NCI-H146 (cell line): ENCODE measurements around the gene COX18.

Experiments
- DNase-seq: peaks from one replicate; lab custom pipeline; 2025; lab: John Stamatoyannopoulos, UW

The COX18 gene

DNA sequence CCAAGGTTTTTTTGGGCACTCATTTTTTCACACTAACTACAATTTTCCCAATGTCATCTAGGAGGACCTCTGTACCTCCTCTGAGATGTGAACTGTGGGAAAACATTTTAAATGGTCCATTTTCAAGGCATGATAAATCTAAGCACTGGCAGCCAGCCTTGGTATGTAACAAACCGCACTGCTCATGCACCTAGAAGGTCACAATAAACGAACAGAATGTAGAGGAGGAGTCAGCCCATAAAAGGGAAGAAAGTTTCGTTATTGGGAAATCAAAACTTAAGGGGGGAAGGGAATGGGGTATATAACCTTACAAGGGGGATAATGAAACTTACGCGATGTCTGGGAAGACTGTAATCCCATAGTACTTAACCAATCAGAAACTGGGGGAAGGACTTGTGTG lies 16.4 kb downstream of the COX18 start:
- no peak for DNase-seq

DNA sequence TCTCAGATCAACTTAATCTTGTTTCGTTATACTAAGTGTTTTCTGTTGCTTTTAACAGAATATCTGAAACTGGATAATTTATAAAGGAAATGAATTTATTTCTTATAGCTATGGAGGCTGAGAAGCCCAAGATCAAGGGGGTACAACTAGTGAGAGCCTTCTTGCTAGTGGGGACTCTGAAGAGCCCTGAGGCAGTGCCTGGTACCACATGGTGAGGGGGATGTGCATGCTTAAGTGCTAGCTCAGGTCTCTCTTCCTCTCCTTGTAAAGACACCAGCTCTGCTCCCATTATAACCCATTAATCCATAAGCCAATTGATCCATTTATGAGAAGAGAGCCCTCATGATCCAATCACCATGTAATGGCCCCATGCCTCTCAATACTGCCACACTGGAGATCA lies 17.9 kb downstream of the COX18 start:
- DNase-seq: no peak

GRCh38 chr4:73045879-73046278 lies 23.6 kb downstream of the COX18 start:
- no peak for DNase-seq

DNA sequence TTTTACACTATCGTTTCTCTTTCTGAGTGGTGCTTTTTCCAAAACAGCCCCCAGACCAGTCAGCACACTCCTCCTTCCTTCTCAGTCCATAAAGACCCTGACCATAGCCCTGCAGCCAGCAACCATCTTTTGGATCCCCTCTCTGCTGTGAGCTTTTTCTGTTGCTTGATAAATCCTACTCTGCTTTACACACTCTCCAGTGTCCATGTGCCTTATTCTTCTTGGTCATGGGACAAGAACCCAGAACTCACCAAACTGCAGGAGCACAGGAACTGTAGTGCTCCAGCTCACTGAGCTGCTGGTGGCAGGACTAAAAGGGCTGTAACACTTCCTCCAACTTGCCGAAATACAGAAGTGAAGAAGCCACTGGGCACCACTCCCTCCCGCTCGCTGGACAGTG lies 32.5 kb downstream of the COX18 start:
- DNase-seq: no peak

GRCh38 chr4:73036123-73036522 lies 33.4 kb downstream of the COX18 start:
- no peak for DNase-seq

DNA sequence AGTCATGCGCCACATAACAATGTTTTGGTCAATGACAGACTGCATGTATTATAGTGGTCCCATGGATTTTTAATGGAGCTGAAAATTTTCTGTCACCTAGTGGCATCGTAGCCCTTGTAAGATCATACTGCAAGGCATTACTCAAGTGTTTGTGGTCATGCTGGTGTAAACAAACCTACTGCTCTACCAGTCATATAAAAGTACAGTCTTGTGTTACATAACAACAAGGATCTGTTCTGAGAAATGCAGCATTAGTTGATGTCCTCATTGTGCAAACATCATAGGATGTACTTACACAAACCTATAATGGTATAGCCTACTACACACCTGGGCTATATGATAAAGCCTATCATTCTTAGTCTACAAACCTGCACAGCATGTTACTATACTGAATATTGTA lies 34.6 kb downstream of the COX18 start:
- DNase-seq: no peak

- no peak for DNase-seq
Observed at GRCh38 chr4:73028621-73029020, 40.9 kb downstream of the COX18 start.

DNA sequence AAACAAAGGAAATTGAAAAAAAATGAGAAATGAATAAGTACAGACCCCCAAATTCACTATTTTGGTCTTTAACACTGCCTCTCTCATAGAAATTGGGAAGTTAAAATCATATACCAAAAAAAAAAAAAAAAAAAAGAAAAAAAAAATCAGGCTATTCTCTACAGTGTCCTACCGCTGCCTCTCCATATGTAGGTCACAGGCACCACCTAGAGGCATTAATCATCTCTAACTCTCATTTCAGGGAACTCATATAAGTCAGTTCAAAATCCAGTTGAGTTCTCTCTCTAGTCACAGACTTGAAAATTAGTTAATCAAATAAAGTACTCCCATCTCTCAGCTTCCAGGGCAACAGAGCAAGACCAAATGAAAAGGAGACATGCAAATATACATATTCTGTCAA lies 47.9 kb downstream of the COX18 start:
- peak; percentile 37 for DNase-seq

- peak; percentile 33 for DNase-seq
Observed at GRCh38 chr4:73019462-73020047, 50.0 kb downstream of the COX18 start.

DNA sequence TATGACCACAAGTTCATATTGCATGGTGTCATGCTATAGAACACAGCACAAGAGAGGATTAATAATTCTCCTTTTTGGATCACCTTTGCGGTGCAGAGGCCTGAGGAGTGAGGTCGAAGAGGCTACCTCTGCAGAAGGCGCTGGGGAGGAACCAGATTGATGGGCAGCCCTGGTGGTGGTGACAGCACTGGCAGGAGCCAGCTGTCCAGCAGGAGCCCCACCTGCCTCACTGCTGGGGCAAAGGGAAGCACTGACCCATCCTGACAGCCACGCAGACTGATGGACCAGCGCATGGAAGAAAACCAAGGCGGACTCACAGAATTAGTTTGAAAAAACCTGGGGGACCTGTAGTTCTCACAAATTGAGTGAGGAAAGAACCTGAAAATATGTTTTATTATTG lies 50.9 kb downstream of the COX18 start:
- DNase-seq: no peak

DNA sequence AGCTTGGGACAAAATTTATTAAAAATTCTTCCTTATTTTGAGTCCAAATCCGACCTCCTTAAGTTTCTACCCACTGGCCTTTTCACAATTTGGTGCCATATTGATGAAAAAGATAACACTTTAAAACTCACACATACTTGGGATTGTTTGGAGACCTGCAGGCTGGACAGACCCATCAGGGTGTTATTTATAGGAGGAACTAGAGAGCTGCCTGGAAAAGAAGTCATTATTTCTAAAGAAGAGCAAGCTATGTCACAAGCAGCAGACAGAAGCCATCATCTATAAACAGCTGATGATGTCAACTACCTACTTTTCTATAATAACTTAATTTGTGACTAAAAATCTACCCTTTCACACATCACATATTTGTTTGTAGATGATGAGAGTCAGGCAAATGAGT lies 56.2 kb downstream of the COX18 start:
- no peak for DNase-seq

GRCh38 chr4:73012673-73013072 lies 56.8 kb downstream of the COX18 start:
- no peak for DNase-seq

- no peak for DNase-seq
Observed at GRCh38 chr4:73011629-73011985, 57.9 kb downstream of the COX18 start.

GRCh38 chr4:73010789-73011628 lies 58.5 kb downstream of the COX18 start:
- no peak for DNase-seq

DNA sequence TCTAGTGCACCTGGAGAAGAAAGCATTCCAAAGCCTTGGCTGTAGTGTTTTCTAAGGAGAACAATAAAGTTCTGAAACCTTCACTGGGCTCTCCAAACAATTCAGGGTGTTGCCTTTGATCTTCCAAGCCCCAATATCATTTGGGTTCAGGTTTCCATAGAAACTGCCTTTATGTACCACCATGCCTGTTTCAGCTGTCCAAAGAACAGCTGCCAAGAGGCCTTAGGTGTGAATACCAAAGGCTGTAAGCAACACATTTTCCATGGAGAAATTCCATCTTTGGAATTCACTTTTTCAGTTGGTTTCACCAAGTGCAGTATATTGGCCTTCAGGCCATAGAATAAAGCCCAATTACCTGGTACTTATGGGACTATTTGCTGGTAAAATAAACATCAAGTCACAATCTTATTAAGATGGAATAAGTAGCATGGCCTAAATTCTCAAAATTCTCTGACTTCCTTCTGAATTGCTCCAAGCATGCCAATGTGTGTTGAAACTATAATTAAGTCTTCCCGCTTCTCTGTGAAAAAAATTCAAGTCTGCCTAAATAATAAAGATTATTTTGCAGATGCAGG lies 61.9 kb downstream of the COX18 start:
- no peak for DNase-seq

DNA sequence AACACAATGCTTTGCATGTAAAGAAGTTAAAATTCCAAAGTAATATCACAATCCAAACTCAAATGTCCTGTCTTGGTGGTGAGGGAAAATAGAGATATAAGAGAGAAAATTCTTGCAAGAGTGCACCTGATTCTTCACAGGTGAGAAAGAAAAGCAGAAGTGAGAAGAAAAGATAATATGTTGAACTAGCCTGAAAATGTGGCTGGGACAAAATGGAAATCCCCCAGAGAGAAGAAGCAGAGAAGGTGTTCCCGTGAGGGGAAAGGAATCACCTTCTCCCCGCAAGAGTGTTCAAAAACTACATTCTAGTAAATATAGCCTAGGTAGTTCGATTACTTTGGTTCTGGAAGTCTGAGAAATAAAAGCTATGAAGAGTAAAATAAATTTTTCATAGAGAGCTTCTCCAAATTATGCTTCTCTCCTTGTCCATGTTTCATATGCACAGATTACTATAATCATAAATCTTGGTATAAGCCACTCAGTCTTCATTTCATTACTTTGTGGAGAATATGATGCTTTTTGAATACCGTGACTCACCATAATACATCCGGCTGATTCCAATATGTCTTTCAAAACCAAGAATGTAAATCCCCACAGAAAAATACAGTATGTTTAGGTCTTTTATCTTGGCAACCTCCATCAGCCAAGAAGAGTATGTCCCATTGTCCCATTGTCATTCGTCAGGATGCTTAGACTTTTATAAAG lies 63.1 kb downstream of the COX18 start:
- DNase-seq: no peak

GRCh38 chr4:73005514-73005913 lies 64.0 kb downstream of the COX18 start:
- DNase-seq: no peak
